ENCODE measurements around the gene UBE2O. TPM values are rescaled to one million over a fixed set of nuclear protein-coding genes. Genes with fewer than 3 reads are reported as not detected.

Gene UBE2O
- total and polyA plus RNA-seq, 9 donors: 8.3 to 37.2 (median 27.9) TPM

GRCh38 chr17:76414334-76415295 is 38.3 kb downstream of the UBE2O start:
- Histone ChIP-seq H3K9me3 (no peaks in the 10 kb centered on the region), H3K4me3 (no peak overlapping the region), H3K36me3 (no peaks in the 10 kb centered on the region), H3K27me3 (no peaks in the 10 kb centered on the region), H3K27ac (no peak overlapping the region), H3K4me1 (ENCODE audit: insufficient read depth) (peaks cover 15% of the 10 kb centered on the region)
- peak; percentile 73 to 85 (median 81) for DNase-seq
- intact Hi-C loops (cut with DNase I): loop anchor here in 1 of 4 donors (5.0 kb wide), 1 partner anchor 33 kb away; no protein-coding TSS in a partner anchor
- WGBS, 3 donors: 44 to 51% (median 46%) methylated on average over 21 of the region's 21 CpGs
- TF ChIP-seq CTCF (IDR thresholded peaks at IDR 0.05) (no peak), EP300 (IDR thresholded peaks at IDR 0.05) (no peak), POLR2A (IDR thresholded peaks at IDR 0.05) (no peak)

- Histone ChIP-seq H3K27ac (no peak overlapping the region), H3K27me3 (no peaks in the 10 kb centered on the region), H3K4me3 (no peak overlapping the region), H3K9me3 (no peaks in the 10 kb centered on the region), H3K36me3 (no peaks in the 10 kb centered on the region), H3K4me1 (ENCODE audit: insufficient read depth) (peaks cover 11% of the 10 kb centered on the region)
- DNase-seq: peak in 1 of 5 donors; percentile 24
- TF ChIP-seq CTCF (IDR thresholded peaks at IDR 0.05) (no peak), POLR2A (IDR thresholded peaks at IDR 0.05) (no peak), EP300 (IDR thresholded peaks at IDR 0.05) (no peak)
- intact Hi-C loops (cut with DNase I): loop anchor here in 1 of 4 donors (5.0 kb wide), 1 partner anchor 36 kb away; no protein-coding TSS in a partner anchor
- WGBS, 3 donors: 91 to 94% (median 92%) methylated on average over 5 of the region's 5 CpGs
Measured at GRCh38 chr17:76411247-76411646, 41.7 kb downstream of the UBE2O start.

- DNase-seq: peak in 1 of 5 donors; percentile 33
- intact Hi-C loops (cut with DNase I): loop anchor here in 1 of 4 donors (5.0 kb wide), 1 partner anchor 37 kb away; no protein-coding TSS in a partner anchor
- Histone ChIP-seq H3K4me3 (no peak overlapping the region), H3K36me3 (no peaks in the 10 kb centered on the region), H3K27me3 (no peaks in the 10 kb centered on the region), H3K9me3 (no peaks in the 10 kb centered on the region), H3K27ac (no peak overlapping the region), H3K4me1 (ENCODE audit: insufficient read depth) (peaks cover 19% of the 10 kb centered on the region)
- 84 to 88% (median 88%) methylated on average over 15 of the region's 15 CpGs for WGBS, 3 donors
- TF ChIP-seq CTCF (IDR thresholded peaks at IDR 0.05) (no peak), POLR2A (IDR thresholded peaks at IDR 0.05) (no peak), EP300 (IDR thresholded peaks at IDR 0.05) (no peak)
Measured at GRCh38 chr17:76410328-76410965, 42.5 kb downstream of the UBE2O start.

- peak; percentile 59 to 74 (median 67) for DNase-seq
- Histone ChIP-seq H3K36me3 (no peaks in the 10 kb centered on the region), H3K4me3 (no peak overlapping the region), H3K4me1 (ENCODE audit: insufficient read depth) (peaks cover 25% of the 10 kb centered on the region), H3K9me3 (no peaks in the 10 kb centered on the region), H3K27me3 (no peaks in the 10 kb centered on the region), H3K27ac (no peak overlapping the region)
- TF ChIP-seq CTCF (IDR thresholded peaks at IDR 0.05) (peak in 1 of 3 donors; percentile 45), POLR2A (IDR thresholded peaks at IDR 0.05) (no peak)
- WGBS, 3 donors: 72 to 80% (median 73%) methylated on average over 12 of the region's 12 CpGs
- intact Hi-C loops (cut with DNase I): loop anchor here in 2 of 4 donors (5.0 to 10.0 kb wide), 2 partner anchors 47 to 99 kb away; partner anchors contain the start of gene UBE2O (in 1 of the 2)
Measured at GRCh38 chr17:76408037-76408849, 44.7 kb downstream of the UBE2O start.

All from ovary (tissue), 9 donors.